ENCODE results near the gene UNC13D.
A peak's percentile ranks its signal among the peaks of the same experiment; 100 is the strongest.

The UNC13D gene

GRCh38 chr17:75832652-75833400 lies 11.4 kb downstream of the UNC13D start:
- peak; percentile 23 for DNase-seq

DNA sequence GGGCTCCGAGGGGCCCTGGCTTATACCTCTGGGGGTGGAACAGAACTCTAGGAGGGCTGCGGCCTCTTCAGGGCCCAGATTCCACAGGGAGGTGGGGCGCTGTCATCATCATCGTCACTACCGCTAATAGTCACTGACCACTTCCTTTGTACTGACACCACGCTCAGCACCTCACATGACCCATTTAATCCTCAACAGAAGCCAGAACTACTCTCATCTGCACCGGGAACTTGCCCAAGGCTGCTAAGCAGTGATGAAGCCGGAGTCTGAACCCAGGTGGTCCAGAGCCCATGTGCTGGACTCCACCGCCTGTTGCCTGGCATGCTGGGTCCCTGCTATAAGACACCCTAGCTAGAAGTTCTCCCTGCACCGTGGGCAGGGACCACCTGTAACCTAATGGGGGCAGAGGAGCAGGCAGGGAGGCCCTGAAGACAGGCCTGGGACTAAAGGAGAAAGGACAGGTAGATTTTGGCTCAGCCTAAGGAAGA lies 12.0 kb downstream of the UNC13D start:
- no peak for DNase-seq

GRCh38 chr17:75831032-75831571 lies 13.1 kb downstream of the UNC13D start:
- no peak for DNase-seq

DNA sequence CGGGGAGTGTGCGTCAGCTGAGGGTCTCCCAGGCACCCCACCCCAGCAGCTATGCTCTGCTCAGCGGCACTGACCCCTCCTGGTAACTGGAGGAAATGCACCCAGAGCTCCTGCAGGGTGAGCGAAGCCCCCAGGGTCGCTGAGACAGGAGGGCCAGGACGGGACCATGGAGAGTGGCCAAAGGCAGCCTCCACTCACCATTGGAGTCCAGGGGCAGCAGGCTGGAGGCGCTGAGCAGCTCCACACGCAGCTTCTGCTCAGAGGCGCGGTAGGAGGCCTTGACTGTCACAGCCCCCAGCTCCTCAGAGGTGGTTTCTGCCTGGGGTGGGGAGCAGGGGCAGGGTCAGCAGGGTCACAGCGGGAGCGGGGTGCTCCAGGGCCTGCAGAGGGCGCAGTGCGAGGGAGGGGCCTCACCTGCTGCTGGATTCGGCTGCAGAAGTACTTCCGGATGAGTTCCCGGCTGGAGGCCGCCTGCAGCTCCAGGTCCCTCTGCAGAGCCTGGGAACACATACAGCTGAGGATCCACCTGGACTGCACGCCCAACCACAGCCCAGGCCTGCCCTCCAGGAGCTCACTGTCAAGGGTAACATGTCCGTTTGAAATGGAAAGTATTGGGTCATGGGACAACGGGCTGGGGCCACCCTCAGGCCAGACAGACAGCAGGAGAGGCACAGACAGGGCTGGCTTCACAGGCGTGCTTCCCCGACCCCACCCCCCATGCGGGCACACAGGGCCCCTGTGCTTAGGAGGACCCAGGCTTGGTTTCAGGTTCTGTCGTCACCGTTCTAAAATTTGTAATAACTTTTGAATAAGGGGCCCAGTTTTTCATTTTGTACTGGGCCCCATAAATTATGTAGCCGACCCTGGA lies 13.8 kb downstream of the UNC13D start:
- DNase-seq = peak; percentile 49

DNA sequence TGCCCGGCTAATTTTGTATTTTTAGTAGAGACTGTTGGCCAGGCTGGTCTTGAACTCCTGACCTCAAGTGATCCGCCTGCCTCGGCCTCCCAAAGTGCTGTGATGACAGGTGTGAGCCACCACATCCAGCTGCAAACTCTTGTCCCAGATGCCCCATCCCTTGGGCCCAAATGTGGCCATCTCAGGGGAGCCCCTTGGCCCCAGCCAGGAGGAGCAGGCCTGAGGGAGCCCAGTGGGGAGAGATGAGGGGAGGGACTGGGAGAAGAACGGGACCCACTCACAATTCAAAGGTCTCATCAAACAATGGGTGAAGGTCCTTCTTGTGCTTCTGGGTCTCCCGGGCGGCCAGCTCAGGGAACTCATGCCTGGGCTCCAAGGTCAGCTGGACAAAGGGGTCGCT lies 14.5 kb downstream of the UNC13D start:
- DNase-seq = no peak

DNA sequence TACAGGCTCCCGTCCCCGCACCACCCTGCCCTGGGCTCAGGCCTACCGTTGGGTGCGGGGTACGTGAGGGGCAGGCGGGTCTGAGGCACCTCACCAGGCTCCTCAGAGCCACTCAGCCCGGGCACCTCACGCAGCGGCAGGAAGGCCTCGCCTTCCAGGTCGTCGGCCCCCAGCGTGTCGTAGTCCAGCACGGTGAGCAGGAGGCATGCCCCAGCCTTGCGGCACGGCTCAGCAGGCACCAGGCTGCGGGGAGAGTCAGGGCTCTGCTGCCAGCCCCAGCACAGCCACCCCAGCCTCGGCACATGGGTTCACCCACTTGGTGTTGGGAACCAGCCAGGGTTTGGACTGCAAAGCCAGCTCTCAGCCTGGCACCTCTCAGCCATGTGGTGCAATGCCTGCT lies 15.5 kb downstream of the UNC13D start:
- no peak for DNase-seq

- no peak for DNase-seq
Observed at GRCh38 chr17:75828076-75828400, 16.2 kb downstream of the UNC13D start.

DNA sequence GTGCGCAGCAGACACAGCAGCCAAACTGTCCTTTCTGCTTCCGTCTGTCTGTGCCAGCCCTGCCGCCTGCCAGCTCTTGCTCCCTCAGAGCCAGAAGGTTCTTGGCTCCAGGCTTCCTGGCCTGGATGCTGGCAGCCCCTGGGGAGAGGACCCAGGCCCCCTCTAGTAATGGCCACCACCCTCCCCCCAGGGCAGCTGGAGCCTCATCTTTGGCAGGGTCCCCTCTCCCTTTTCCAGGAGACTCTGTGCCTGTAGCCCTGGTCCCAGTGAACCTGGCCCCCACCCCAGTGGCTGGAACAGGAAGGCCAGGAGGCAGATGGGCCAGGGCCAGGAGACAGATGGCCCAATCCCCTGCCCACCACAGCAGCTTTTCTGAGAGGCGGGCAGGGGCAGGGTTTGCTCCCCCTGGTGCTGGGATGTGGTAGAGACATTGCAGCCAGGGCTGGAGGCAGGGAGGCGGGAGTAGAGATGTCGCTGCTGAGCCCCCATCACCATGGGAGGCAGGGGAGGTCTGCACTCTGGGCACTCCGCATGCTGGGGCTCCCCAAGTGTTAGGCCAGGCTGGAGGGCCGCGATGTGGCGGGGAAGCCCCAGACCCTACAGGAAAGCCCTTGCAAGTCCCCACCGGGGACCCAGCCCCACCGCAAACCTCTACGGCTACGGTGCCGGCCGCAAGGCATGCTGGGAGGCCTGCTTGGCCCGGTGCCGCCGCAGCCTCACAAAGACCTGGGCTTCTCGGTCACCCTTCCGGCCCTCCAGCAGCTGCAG lies 16.7 kb downstream of the UNC13D start:
- peak; percentile 69 for DNase-seq

DNA sequence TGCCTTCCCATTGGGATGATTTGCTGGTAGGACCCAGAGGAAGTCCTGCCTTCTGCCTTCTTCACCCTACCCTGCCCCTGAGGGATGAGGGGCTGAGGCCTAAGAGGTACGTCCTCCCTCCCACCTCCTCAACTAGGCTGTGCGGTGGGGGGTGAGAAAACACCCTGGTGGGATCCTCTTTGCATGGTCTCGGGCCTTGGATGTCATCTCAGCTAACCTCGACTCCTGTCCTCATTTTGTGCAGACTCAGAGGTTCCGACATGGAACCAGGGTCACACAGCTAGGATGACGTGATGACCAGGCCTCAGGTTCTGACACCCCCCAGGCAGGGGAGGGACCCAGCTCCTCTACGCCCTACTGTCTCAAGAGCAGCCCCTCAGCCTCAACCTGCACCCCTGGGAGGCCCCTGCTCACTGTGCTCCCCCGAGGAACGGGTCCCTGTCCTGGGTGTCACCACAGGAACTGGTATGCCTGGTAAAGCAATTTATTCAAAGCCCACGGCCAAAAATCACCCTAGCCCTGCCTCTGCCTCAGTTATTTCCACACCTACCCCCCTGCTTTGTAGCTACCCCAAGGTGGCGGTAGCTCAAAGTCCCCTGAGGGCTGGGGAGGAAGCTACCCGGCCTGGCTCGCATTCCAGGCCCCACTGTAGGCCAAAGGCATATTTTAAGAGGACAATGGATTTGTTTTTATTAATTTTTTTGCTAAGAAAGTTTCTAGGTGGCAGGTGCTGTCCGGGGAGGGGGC lies 17.5 kb downstream of the UNC13D start:
- no peak for DNase-seq

DNA sequence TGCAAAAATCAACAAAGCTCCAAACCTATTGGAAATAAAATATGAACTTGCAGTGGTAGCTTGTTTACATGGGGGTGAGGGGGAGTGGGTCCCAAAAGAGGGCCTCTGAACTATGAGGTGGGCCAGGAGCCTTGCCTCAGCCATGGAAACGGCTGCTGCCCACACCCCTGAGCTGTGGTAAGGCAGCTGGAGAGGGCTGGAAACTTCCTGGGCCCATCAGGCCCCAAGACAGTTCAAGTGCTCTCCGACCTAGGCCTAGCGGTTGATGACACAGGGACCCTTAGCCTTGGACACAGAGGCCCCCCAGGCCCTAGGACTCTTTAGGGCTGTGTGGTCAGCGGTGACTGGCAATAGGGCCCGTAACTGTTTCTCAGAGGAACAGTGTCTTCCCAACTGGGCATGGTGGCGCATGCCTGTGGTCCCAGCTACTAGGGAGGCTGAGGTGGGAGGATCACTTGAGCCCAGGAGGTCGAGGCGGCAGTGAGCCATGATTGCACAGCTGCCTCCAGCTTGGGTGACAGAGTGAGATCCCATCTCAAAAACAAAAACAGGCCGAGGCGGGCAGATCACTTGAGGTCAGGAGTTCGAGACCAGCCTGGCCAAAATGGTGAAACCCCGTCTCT lies 18.3 kb downstream of the UNC13D start:
- DNase-seq = no peak

- DNase-seq = no peak
Observed at GRCh38 chr17:75825149-75825552, 19.1 kb downstream of the UNC13D start.

DNA sequence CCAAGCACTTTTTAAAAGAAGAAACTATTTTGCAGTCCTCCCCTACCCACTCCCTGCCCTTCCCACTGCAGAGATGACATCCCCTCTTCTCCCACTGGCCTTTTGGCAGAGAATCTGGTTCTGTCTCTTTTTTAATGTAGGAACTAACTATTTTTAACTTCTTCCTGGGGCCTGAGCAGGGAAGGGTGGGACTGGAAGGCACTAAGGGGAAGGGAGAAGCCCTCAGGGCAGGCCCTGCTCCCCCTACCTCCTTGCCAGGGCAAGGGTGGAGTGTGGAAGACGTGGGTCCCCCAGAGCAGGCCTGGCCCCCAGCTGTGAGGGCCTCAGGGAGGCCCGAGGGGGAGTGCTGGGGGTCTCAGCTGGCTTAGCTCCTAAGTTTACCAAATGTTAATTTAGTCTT lies 19.5 kb downstream of the UNC13D start:
- DNase-seq = no peak

GRCh38 chr17:75824050-75824552 lies 20.1 kb downstream of the UNC13D start:
- no peak for DNase-seq

DNA sequence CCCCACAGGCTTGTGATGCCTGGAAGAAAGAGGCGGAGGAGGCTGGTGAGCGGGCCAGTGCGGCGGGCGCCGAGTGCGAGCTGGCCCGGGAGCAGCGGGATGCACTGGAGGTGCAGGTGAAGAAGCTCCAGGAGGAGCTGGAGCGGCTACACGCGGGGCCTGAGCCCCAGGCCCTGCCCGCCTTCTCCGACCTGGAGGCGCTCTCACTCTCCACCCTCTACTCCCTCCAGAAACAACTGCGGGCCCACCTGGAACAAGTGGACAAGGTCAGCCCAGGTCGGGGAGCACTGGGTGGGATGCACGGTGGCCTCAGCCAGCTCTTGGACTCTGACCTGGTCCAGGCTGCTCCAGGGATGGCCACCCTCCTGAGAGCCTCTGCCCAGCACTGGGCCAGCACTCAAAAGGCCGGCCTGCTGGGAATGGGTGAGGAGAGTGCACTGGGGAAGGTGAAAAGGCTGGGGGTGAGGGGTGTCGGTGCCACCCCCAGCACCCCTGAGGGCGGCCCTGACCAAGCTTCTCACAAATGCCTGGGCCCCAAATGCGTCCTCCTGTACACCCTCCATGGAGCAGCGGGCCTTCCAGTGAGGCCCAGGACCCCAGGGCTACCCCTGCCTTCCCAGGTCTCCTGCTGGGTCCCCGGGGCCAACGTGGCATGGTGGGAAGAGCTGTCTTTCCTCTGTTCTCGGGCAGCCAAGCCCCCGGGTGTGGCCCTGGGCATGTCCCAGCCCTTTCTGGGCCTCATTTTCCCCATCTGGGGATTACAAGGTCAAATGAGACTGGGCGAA lies 20.8 kb downstream of the UNC13D start:
- no peak for DNase-seq

GRCh38 chr17:75822800-75823166 lies 21.4 kb downstream of the UNC13D start:
- DNase-seq = no peak

DNA sequence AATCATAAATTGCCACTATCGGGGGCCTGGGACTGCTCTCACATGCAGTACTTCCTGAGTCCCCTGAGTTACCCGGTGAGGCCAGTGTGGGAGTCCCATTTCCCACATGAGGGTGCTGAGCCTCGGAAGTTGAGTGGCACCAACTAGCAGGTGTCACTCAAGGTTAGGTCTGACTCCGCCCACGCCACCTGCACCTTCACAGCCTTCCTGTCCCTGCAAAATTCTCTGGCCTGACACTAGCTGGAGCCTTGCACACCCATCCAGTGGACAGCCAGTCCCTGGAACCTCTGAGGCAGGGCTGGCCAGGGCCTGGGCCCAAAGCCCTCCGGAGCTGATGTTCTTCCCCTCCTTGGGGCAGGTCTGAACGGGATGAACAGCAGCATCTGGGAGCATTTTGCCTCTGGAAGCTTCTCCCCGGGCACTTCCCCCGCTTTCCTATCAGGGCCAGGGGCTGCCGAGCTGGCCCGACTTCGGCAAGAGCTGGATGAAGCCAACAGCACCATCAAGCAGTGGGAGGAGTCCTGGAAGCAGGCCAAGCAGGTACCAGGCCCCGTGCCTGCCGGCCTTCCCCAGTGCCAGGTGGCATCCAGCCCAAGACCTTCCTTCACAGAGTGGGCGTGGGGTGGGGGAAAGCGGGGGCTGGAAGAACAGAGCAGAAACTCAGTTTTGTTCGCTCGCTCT lies 21.9 kb downstream of the UNC13D start:
- peak; percentile 30 for DNase-seq

DNA sequence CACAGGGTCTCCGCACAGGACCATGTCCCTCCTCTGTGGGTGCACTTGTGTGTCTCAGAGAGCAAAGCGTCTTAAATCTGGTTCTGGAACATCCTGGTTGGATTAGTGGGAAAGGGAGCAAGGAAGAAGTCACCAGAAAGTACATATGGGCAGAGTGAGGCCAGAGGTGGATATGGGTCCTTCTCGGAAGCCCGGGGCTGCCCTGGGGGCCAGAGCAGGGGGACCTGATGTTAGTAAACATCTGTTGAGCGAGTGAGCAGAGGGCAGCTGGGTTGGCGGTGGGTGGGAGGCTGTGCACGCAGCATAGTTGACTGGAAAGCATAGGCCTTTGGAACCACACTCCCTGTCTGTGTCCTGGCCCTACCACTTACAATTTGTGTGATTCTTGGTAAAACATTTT lies 22.7 kb downstream of the UNC13D start:
- no peak for DNase-seq

GRCh38 chr17:75820094-75821080 lies 23.8 kb downstream of the UNC13D start:
- DNase-seq = no peak

DNA sequence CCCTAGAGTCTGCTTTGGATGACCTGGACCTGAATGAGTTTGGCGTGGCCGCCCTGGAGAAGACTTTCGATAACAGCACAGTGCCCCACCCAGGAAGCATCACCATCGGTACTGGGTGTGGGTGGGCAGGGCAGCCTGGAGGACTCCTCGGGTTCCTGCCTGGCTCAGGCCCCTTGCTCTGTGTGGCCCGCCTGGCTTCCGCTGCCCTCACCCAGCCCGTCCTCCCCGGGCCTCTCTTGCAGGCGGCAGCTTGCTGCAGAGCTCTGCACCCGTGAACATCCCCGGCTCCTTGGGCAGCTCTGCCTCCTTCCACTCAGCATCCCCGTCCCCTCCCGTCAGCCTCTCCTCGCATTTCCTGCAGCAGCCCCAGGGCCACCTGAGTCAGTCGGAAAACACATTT lies 24.5 kb downstream of the UNC13D start:
- DNase-seq = no peak
